Keratinocyte (primary cell): Measurements from ENCODE around the gene KIAA1217.

Source experiments
- CTCF ChIP-seq, 3 experiments: IDR thresholded peaks in 1 of 3; conservative IDR thresholded peaks in 1 of 3; optimal IDR thresholded peaks in 1 of 3; 2 replicates in 2 of 3; 3 replicates in 1 of 3; pipeline versions ENCODE3 to v1.5.1; 2011; ENCODE audit warnings: low read length in 3 of 3, mild to moderate bottlenecking in 3 of 3, moderate library complexity in 2 of 3, control low read depth in 1 of 3, inconsistent platforms in 1 of 3; ENCODE audit not compliant: insufficient read depth in 2 of 3; ENCODE audit errors: extremely low read depth in 1 of 3
- EZH2 ChIP-seq: IDR thresholded peaks from one replicate; pipeline ENCODE4 v1.6.1; 2012; ENCODE audit warnings: inconsistent platforms, mild to moderate bottlenecking, low read length, moderate library complexity

DNA sequence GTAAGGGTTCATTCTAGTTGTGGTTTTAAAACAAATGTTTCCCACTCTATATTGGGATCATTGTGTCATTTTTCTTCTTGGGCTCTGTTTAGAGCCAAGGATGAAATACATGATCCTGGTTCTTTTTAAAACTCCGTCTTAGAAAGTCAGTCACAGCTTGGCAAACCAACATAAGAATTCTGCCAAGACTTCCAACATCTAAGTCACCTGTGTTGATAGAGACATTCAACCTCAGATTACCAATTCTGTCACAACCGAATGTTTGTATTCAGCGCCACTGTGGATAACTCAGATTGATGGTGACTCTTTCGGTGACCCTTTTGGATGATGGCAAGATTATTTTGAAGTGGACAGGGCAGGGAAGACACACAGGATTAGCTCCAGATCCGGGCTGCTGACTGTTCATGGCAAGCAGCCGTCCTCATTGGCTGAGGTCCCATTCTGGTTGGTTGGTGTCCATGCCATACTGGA, 259.4 kb downstream of the KIAA1217 start:
- TF ChIP-seq CTCF (optimal IDR thresholded peaks at IDR 0.05 in 1 of 3, IDR thresholded peaks at IDR 0.05 in 1 of 3, conservative IDR thresholded peaks at IDR 0.05 in 1 of 3; ENCODE audit: extremely low read depth in 1 of 3, insufficient read depth in 2 of 3, low read length in 3 of 3) (no peak), EZH2 (no peak)
